ENCODE measurements around the gene TMEM117. TPM values are rescaled to one million over a fixed set of nuclear protein-coding genes. Genes with fewer than 3 reads are reported as not detected.

The TMEM117 gene
- total RNA-seq, 4 donors from 2014 or later, result 13.9 to 34.1 (median 29.1) TPM

- no peak for TF ChIP-seq POLR2AphosphoS5 (IDR thresholded peaks at IDR 0.05)
- TF ChIP-seq EP300 (IDR thresholded peaks at IDR 0.05), result no peak
- no peak for TF ChIP-seq CTCF (IDR thresholded peaks at IDR 0.05)
- TF ChIP-seq POLR2A (IDR thresholded peaks at IDR 0.05), result no peak
- Histone ChIP-seq H3K9me3 (no peaks in the 10 kb centered on the region), H3K4me3 (no peak overlapping the region), H3K27ac (no peak overlapping the region), H3K27me3 (no peaks in the 10 kb centered on the region), H3K4me1 (no peaks in the 10 kb centered on the region), H3K36me3 (no peaks in the 10 kb centered on the region)
- no peak for DNase-seq (ENCODE audit: low spot score in 2 of 2)
- 22% methylated on average over 1 of the region's 1 CpG for WGBS
These were observed 262.9 kb downstream of the TMEM117 start for GRCh38 chr12:44098786-44099185.

GRCh38 chr12:44099486-44099885 lies 263.6 kb downstream of the TMEM117 start:
- Histone ChIP-seq H3K27me3 (no peaks in the 10 kb centered on the region), H3K27ac (no peak overlapping the region), H3K4me1 (no peaks in the 10 kb centered on the region), H3K4me3 (no peak overlapping the region), H3K9me3 (no peaks in the 10 kb centered on the region), H3K36me3 (no peaks in the 10 kb centered on the region)
- 72% methylated on average over 1 of the region's 1 CpG for WGBS
- no peak for DNase-seq (ENCODE audit: low spot score in 2 of 2)
- TF ChIP-seq EP300 (IDR thresholded peaks at IDR 0.05) (no peak), POLR2AphosphoS5 (IDR thresholded peaks at IDR 0.05) (no peak), POLR2A (IDR thresholded peaks at IDR 0.05) (no peak), CTCF (IDR thresholded peaks at IDR 0.05) (no peak)

- no peak for DNase-seq (ENCODE audit: low spot score in 2 of 2)
- Histone ChIP-seq H3K4me3 (no peak overlapping the region), H3K27me3 (no peaks in the 10 kb centered on the region), H3K9me3 (no peaks in the 10 kb centered on the region), H3K27ac (no peak overlapping the region), H3K4me1 (no peaks in the 10 kb centered on the region), H3K36me3 (no peaks in the 10 kb centered on the region)
- no peak for TF ChIP-seq POLR2A (IDR thresholded peaks at IDR 0.05)
- no peak for TF ChIP-seq EP300 (IDR thresholded peaks at IDR 0.05)
- no peak for TF ChIP-seq CTCF (IDR thresholded peaks at IDR 0.05)
- TF ChIP-seq POLR2AphosphoS5 (IDR thresholded peaks at IDR 0.05), result no peak
- WGBS, result 90% methylated on average over 2 of the region's 2 CpGs
These were observed 264.4 kb downstream of the TMEM117 start for GRCh38 chr12:44100264-44100663.

GRCh38 chr12:44101475-44101874 lies 265.6 kb downstream of the TMEM117 start:
- H3K4me3 ChIP-seq, result no peak overlapping the region
- no peak for TF ChIP-seq CTCF (IDR thresholded peaks at IDR 0.05)
- no peak for TF ChIP-seq POLR2AphosphoS5 (IDR thresholded peaks at IDR 0.05)
- no peak for TF ChIP-seq EP300 (IDR thresholded peaks at IDR 0.05)
- TF ChIP-seq POLR2A (IDR thresholded peaks at IDR 0.05), result no peak
- H3K9me3 ChIP-seq, result no peaks in the 10 kb centered on the region
- no peaks in the 10 kb centered on the region for H3K36me3 ChIP-seq
- 84% methylated on average over 4 of the region's 4 CpGs for WGBS
- H3K27ac ChIP-seq, result no peak overlapping the region
- H3K27me3 ChIP-seq, result no peaks in the 10 kb centered on the region
- no peaks in the 10 kb centered on the region for H3K4me1 ChIP-seq
- DNase-seq (ENCODE audit: low spot score in 2 of 2), result no peak

GRCh38 chr12:44114906-44115305 lies 279.0 kb downstream of the TMEM117 start:
- no peaks in the 10 kb centered on the region for H3K4me1 ChIP-seq
- H3K36me3 ChIP-seq, result no peaks in the 10 kb centered on the region
- no peaks in the 10 kb centered on the region for H3K27me3 ChIP-seq
- no peak overlapping the region for H3K4me3 ChIP-seq
- H3K27ac ChIP-seq, result no peak overlapping the region
- 97% methylated on average over 2 of the region's 2 CpGs for WGBS
- H3K9me3 ChIP-seq, result no peaks in the 10 kb centered on the region
- TF ChIP-seq POLR2A (IDR thresholded peaks at IDR 0.05), result no peak
- no peak for TF ChIP-seq EP300 (IDR thresholded peaks at IDR 0.05)
- DNase-seq (ENCODE audit: low spot score in 2 of 2), result no peak

GRCh38 chr12:44117337-44117736 lies 281.5 kb downstream of the TMEM117 start:
- no peak overlapping the region for H3K27ac ChIP-seq
- DNase-seq (ENCODE audit: low spot score in 2 of 2), result no peak

More at GRCh38 chr12:44117337-44117736, 281.5 kb downstream of the TMEM117 start:
- no peaks in the 10 kb centered on the region for H3K27me3 ChIP-seq
- TF ChIP-seq POLR2A (IDR thresholded peaks at IDR 0.05) (no peak), EP300 (IDR thresholded peaks at IDR 0.05) (no peak), POLR2AphosphoS5 (IDR thresholded peaks at IDR 0.05) (no peak), CTCF (IDR thresholded peaks at IDR 0.05) (no peak)
- WGBS, result 73% methylated on average over 1 of the region's 1 CpG
- no peak overlapping the region for H3K4me3 ChIP-seq
- H3K4me1 ChIP-seq, result no peaks in the 10 kb centered on the region
- no peaks in the 10 kb centered on the region for H3K36me3 ChIP-seq
- no peaks in the 10 kb centered on the region for H3K9me3 ChIP-seq
